ENCODE results near the gene PMIS2.
A peak's percentile ranks its signal among the peaks of the same experiment; 100 is the strongest.

Gene PMIS2

DNA sequence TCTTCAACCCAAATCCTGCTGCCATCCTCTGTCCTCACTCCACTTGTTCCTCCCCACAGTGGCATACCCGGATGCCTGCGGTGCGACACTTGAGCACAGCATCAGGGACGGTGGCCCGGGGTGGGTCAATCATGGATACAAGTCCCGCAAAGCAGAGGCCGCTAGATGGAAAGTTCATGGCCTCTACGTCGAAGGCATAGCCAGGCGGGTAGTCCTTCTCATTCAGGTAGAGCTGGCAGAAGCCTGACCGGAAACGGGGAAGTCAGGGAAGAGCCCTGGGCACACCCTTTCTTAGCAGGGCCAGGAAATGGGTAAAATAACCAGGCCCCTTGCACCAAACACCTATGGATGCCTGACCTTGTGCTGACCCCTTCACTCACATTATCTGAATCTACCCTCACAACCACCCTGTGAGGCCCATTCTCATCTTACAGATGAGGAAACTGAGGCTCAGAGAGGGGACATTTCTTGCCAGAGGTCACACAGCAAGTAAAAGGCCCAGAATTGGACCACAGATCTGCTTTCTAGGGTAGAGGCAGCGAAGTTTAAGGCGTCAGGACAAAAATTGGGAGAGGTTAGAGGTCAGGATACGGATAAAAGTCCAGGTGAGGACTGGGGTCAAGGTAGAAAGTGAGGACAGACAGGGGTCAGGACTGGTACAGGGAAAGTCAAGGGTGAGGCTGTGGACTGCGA lies 29.0 kb upstream of the PMIS2 start:
- DNase-seq, result no peak

GRCh38 chr19:35557539-35558399 lies 28.2 kb upstream of the PMIS2 start:
- peak; percentile 4 to 13 for DNase-seq

GRCh38 chr19:35558400-35559280 lies 27.3 kb upstream of the PMIS2 start:
- no peak for DNase-seq

GRCh38 chr19:35559281-35559659 lies 26.7 kb upstream of the PMIS2 start:
- DNase-seq, result no peak

DNA sequence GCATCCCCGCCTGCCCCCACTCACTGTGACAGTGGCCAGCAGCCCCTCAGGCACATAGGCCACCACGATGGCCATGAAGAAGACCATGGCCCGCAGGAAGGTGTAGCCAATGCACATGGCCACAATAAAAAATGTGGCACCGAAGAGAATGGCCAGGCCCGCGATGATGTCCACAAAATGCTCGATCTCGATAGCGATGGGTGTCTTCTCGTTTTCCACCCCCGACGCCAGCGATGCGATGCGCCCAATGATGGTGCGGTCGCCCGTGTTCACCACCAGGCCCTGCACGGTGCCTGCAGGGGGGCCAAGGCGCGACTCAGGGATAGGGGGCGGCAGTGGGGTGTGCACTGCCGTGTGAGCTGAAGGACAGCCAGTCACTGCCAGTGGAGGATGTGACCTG lies 26.2 kb upstream of the PMIS2 start:
- no peak for DNase-seq

- no peak for DNase-seq
These were observed 25.7 kb upstream of the PMIS2 start for GRCh38 chr19:35560271-35560670.

DNA sequence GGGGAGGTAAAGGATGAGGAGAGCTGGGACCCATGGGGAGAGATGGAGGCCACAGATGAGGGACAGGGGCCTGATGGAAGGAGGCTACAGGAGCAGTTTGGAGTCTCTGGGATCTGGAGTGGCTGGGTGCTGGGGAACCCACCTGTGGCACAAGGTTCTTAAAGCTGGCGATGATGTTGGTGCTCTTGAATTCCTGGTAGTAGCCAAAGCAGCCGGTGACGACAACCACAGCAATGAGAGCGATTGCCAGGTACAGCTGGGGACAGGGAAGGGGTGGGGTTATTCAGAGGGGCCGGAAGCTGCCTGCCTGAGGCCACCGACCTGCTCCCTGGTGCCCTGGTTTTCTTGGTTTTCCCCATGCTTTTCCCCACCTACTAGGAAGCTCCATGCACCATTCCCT lies 25.3 kb upstream of the PMIS2 start:
- no peak for DNase-seq

DNA sequence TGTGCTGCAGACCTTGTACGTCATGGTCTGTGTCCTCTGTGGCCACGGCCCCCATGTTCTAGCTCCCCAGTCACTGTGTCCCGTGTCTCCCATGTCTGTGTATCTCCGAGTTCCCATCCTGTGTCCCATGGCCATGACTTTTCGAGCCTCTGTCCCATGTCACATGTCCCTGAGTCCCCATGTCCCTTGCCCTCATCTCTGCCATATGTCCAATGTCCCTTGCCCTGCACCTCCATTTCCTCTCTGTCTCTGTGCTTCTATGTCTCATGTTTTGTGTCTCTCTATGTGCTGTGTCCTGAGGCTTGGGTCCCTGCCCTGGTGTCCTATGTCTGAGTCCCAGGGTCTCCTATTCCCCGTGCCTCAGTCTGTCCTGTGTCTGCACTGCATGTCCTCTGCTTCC lies 24.5 kb upstream of the PMIS2 start:
- DNase-seq, result no peak

- DNase-seq, result no peak
These were observed 23.6 kb upstream of the PMIS2 start for GRCh38 chr19:35562336-35562735.

DNA sequence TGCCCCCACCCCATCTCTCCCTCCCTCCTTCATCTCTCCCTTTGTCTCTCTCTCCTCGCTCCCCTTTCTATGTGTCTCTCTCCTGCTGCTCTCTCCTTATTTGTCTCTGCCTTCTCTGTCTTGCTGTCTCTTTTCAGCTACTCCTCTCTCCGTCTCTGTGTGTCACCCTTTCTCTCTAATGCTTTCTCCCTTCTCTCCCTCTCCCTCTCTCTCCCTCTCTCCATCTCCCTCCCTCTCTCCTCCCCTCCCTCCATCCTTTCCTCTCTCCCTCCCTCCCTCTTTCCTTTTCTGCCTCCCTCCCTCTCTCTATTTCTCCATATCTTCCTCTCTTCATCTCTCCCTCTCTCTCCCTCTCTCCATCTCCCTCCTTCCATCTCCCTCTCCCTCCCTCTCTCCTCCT lies 23.2 kb upstream of the PMIS2 start:
- DNase-seq, result no peak

DNA sequence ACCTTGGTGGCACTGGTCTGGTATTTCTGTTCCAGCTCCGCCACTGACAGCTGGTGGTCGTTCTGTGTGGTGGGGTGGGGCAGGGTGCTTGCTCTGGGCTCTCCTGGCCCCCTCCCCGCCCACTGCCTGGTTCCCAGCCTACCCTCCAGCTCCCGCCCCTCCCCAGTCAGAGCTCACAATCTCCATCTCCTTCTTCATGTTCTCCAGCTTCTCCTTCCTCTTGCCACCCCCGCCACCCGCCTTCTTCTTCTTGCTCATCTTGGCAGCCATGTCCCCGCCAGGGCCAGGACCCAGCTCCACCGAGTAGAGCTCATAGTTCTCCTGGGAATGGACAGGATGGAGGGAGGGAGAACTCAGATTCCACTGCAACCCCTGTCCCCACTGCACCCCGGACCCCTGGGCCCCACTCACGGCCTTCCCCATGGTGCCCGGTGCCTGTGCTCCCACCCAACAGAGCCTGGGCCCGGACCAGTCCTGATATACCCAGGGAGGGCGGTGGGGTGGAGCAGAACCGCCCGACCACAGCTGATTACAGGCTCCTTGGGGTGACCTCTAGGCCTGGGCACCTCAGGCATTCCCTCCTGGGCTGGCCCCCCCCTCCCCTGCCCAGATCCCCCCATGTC lies 22.7 kb upstream of the PMIS2 start, which contains the start of gene ATP4A:
ATP4A (minus strand) TSS at position 452 of the 623 bp plus-strand sequence; CDS start at position 423, 29 bp downstream.
- no peak for DNase-seq

DNA sequence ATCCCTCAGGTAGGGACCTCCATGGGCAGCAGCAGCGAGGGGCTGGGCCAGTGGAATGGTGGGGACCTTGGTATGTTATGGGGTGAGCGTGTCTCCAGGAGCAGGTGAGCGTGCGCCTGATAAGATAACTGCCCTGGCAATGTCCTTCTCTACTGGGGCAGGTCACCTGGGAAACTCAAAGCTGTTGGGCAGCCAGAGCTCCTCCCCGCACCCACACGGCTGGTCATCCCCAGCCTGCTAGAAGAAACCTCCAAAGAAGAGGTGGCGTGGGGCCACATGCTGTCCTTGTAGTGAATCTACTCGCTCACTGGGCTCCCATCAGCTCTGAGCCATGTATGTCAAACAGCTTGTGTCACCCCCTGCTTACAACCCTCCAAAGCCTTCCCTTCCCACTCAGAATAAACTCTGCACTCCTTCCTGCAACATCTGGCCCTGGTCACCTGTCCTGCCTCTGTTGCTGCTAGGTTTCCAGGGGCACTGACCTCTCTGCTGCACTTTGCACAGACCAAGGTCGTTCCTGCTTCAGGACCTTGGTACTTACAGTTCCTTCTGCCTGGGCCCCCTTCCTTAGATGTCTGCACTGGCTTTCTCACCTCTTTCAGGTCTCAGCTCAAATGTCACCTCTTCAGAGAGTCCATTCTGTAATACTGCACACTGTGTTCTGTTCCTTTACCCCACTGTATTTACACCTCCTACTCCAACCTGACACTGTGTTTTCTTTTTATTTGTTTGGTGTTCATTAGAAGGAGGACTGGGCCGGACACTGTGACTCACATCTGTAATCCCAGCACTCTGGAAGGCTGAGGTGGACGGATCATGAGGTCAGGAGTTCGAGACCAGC lies 20.7 kb upstream of the PMIS2 start:
- no peak for DNase-seq

DNA sequence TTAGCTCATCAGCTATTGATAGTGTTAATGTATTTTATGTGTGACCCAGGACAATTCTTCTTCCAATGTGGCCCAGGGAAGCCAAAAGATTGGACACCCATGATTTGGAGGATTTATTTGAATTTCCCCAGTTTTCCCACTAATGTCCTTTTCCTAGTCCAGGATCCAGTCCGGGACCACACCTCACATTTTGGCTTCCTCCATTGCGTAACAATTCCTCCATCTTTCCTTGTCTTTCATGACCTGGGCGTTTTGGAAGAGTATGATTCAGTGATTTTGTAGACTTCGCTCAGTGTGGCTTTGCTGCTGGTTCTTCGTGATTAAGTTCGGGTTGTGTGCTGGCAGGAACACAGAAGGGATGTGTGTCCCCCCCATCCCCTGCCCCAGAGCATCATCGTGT lies 19.2 kb upstream of the PMIS2 start:
- no peak for DNase-seq

- DNase-seq, result no peak
These were observed 16.6 kb upstream of the PMIS2 start for GRCh38 chr19:35569281-35569781.

DNA sequence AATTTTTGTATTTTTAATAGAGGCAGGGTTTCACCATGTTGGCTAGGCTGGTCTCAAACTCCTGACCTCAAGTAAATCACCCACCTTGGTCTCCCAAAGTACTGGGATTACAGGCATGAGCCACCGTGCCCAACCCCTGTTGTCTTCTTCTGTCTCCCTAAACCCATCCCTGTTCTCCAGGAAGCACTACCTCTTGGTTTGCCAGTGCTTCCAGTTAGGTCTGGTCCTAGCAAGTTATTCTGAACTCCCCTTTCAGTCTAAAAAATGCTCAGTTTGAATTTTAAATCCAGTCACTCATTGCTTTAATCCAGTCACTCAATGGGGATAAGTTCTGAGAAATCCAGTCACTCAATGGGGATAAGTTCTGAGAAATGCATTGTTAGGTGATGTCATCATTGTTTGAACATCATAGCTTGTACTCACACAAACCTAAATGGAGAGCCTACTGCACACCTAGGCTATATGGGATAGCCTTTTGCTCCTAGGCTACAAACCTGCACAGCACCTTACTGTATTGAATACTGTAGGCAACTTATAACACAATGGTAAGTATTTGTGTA lies 14.5 kb upstream of the PMIS2 start:
- DNase-seq, result no peak

- DNase-seq, result no peak
These were observed 8.1 kb upstream of the PMIS2 start for GRCh38 chr19:35577918-35578317.

DNA sequence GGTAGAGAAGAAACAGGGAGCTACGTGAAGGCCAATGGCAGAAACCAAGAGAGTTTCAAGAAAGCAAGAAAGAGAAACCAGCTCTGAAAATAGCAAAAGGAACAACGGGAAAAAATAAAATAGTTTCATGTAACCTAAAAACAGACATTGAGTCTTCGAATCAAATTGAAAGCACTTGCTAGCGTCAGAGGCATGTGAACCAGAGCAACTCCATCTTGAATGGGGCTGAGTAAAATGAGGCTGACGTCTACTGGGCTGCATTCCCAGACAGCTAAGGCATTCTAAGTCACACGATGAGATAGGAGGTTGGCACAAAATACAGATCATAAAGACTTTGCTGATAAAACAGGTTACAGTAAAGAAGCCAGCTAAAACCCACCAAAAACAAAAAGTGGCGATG lies 7.3 kb upstream of the PMIS2 start:
- no peak for DNase-seq

DNA sequence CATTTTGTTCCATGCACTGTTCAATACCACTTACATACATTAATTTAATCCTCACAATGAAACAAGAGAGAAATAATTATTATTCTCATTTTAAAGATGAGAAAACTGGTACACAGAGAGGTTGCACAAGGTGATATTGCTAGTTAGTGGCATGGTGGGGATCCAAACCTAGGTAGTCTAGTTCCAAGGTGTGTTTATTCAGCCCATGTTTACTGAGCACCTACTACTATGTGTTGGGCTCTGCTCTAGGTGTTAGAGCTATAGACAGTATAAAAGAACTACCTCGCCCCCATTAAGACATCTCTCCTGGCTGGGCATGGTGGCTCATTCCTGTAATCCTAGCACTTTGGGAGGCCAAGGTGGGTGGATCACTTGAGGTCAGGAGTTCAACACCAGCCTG lies 3.2 kb upstream of the PMIS2 start:
- no peak for DNase-seq

GRCh38 chr19:35587321-35587720 lies 1.3 kb downstream of the PMIS2 start:
- DNase-seq, result no peak

GRCh38 chr19:35590875-35591274 lies 4.9 kb downstream of the PMIS2 start:
- no peak for DNase-seq

GRCh38 chr19:35592226-35592625 lies 6.3 kb downstream of the PMIS2 start:
- peak in 1 of 2 experiments; percentile 19 for DNase-seq
